H1 (cell line): ENCODE data around the gene C21orf58. TPM values are rescaled to one million over a fixed set of nuclear protein-coding genes. Genes with fewer than 3 reads are reported as not detected.

Source experiments
- KDM1A ChIP-seq: fragments of 200-600, 300-600 bp; sonication (generic); IDR thresholded peaks from 2 replicates; pipeline ENCODE4 v1.7.1; 2016; ENCODE audit warnings: mild to moderate bottlenecking, low read length, borderline replicate concordance
- NANOG ChIP-seq: IDR thresholded peaks from 2 replicates; pipeline ENCODE4 v1.6.1; 2011; ENCODE audit warnings: low read length, low read depth, mild to moderate bottlenecking, inconsistent platforms; ENCODE audit not compliant: insufficient read depth, poor library complexity, severe bottlenecking
- SIN3A ChIP-seq, 2 experiments: IDR thresholded peaks in 1 of 2; conservative IDR thresholded peaks in 1 of 2; 2 replicates each; pipeline ENCODE4 v1.6.1; 2011 to 2012; ENCODE audit warnings: low read length in 2 of 2, improper control_type of control experiment in 1 of 2, low read depth in 1 of 2, mild to moderate bottlenecking in 1 of 2
- SUZ12 ChIP-seq: fragments of 200-600 bp; sonication (generic); IDR thresholded peaks from 2 replicates; pipeline ENCODE4 v1.6.1; 2012; ENCODE audit warnings: mild to moderate bottlenecking, inconsistent platforms, low read length, moderate library complexity, mixed read lengths
- TAF1 ChIP-seq: IDR thresholded peaks from 2 replicates; pipeline ENCODE4 v1.6.1; 2011; ENCODE audit warnings: mild to moderate bottlenecking, low read depth, low read length
- TAF7 ChIP-seq: optimal IDR thresholded peaks from 2 replicates; pipeline ENCODE3; 2011; ENCODE audit warnings: low read depth, mild to moderate bottlenecking, inconsistent platforms, low read length, moderate library complexity, borderline replicate concordance
- TBP ChIP-seq: IDR thresholded peaks from 2 replicates; pipeline ENCODE4 v1.6.1; 2011; ENCODE audit warnings: low read depth, low read length, improper control_type of control experiment
- polyA plus RNA-seq, 7 experiments: library from polyadenylated mRNA; depleted of rRNA in 3 of 7; stranded (reverse) in 5 of 7; unstranded in 2 of 7; fragments of >200 nt in 5 of 7; fragments of 200-250 nt in 2 of 7; gene quantifications; 1 replicate in 5 of 7; 2 replicates in 1 of 7; 4 replicates in 1 of 7; pipeline versions ENCODE4 v1.2.1 to v1.2.3, GENCODE V29; 2011 to 2013; ENCODE audit warnings: missing spikeins in 2 of 7, mixed read lengths in 2 of 7
- total RNA-seq: library from RNA; stranded (reverse); fragmentation: NEBNext Ultra II Directional; extraction: Animal tissue kit (Norgen Biotek cat#: 25700); gene quantifications from 2 replicates; pipeline ENCODE4 v1.2.1, GENCODE V29; 2021

The C21orf58 gene
- total and polyA plus RNA-seq, 2 of the 8 experiments (the other 6 are each of a cell fraction or from before 2014, with no cell fraction given): 13.8 to 26.1 TPM

- TF ChIP-seq SIN3A (conservative IDR thresholded peaks at IDR 0.05 in 1 of 2, IDR thresholded peaks at IDR 0.05 in 1 of 2; ENCODE audit: low read depth in 1 of 2, low read length in 2 of 2) (no peak), KDM1A (no peak), TBP (no peak), NANOG (no peak), TAF7 (no peak), TAF1 (no peak), SUZ12 (no peak)
- TF ChIP-seq, all 59 proteins: peak for 0
These were observed 32.3 kb upstream of the C21orf58 start (continued) for GRCh38 chr21:46356005-46356338.
